ENCODE results near the gene DTHD1.
A peak's percentile ranks its signal among the peaks of the same experiment; 100 is the strongest.

Gene DTHD1

DNA sequence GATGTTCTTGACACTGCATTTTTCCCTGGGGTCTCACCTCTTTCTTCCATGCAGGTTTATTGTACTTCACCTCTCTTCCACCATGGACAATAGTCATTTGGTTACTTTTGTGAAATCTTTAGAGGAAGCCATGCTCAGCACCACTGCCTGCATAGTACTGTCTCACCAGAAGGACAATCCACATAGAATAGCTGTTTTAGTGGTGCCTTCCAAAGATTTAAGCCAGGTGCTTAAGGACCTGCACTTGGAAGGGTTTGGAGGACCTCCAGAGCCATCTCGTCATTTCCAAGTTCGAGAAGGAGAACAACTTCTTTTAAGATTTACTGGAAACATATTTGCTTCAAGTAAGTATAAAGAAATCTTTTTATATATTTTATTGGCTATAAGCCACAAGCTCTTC, 26.7 kb downstream of the DTHD1 start:
- DNase-seq, result no peak
- intact Hi-C loops (cut with DNase I), result no loop called here

DNA sequence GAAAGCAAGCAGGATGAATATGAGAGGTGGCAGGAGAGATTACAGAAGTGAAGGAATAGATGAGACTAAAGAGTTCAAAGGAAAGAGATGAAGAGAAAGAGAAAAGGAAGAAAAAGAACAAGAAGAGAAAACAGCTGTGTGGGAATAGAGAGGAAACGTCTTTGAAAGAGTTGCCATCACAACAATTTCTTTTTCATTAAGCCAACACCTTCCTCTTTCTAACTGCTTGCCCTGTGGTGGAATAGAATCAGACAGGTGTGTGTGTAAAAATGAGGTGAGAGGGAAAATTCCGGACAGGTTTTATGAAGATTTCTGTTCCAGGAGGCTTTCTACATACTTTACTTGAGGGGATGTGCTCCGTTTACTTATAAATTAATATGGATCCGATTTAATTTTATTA, 28.8 kb downstream of the DTHD1 start:
- no peak for DNase-seq
- intact Hi-C loops (cut with DNase I), result no loop called here

DNA sequence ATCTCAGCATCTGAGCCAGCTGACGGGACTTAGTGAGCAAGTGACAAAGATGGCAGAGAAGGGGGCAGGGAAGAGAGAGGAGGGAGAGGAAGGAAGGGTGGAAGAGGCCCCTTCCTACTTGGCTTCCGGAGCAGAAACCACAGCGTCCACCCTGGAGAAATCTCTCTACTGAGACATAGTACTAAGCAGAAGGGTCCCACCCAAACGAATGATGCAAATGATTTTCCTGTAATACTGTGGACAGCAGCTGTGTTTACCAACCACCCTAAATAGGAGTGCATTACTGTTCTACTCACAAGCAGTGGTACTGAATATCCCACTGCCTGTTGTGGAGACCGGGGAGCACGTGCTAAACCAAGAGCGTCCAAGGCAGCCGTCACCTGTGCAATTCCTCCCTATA, 29.4 kb downstream of the DTHD1 start:
- intact Hi-C loops (cut with DNase I), result no loop called here
- peak in 13 of 42 donors; percentile 9 to 63 (median 26) for DNase-seq

- DNase-seq, result peak in 8 of 42 donors; percentile 19 to 63 (median 33)
- intact Hi-C loops (cut with DNase I), result no loop called here
Measured at GRCh38 chr4:36312511-36312910, 31.1 kb downstream of the DTHD1 start.

DNA sequence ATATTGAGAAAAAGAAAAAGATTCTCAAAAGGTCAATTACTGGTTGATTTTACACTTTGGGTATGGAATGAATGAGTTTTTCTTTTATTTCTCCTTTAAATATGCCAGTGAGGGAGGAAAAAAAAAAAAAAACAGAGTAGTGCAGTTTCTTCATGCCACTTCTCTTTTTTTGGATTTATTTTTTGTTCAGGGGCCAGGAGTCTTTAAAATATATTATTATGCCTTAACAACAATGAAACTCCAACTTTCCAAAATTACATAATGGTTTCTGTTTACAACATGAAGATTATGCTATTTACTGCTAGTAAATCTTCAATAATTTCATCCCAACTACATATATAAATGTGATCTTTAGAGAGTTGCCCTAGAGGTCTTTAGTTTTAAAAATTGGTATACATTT, 31.9 kb downstream of the DTHD1 start:
- DNase-seq, result no peak
- intact Hi-C loops (cut with DNase I), result no loop called here

- no peak for DNase-seq
- intact Hi-C loops (cut with DNase I), result no loop called here
Measured at GRCh38 chr4:36313703-36314102, 32.3 kb downstream of the DTHD1 start.

DNA sequence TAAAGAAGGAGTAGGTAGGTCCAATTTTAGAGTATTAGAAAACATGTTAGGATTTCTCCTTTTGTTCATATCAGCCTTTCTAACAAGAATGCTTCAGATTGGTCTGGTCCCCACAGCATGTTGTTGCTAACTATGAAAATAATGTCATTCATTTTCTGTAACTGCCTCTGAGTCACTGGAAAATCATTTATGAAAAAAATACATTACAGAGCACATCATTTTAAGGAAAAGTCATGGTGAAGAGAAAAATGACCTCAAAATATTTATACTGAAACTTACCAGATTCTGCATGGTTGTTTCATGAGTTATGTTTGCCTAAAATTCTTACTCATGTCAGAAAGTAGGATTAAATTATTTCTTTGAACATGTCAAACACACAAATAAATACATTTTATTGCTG, 35.2 kb downstream of the DTHD1 start:
- DNase-seq, result no peak
- intact Hi-C loops (cut with DNase I), result no loop called here

DNA sequence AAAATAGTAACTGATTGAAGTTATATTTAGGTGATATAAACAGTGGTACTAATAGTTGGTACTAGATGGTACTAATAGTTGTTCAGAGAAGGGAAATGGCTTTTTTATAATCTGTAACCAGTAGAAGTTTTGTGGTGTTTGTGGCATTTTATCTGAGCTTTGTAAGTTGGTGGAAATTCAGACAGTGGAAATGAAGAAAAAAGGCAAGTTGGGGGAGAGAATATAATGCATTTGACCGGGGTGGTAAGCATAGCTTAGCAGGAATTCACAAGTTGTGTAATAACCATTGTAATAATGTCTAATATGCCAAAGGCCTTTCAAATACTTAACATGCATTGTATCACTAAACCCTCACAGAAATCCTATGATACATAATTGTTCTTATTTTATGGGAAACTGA, 36.3 kb downstream of the DTHD1 start:
- intact Hi-C loops (cut with DNase I), result no loop called here
- no peak for DNase-seq

- intact Hi-C loops (cut with DNase I), result no loop called here
- no peak for DNase-seq
Measured at GRCh38 chr4:36320117-36320896, 38.9 kb downstream of the DTHD1 start.

DNA sequence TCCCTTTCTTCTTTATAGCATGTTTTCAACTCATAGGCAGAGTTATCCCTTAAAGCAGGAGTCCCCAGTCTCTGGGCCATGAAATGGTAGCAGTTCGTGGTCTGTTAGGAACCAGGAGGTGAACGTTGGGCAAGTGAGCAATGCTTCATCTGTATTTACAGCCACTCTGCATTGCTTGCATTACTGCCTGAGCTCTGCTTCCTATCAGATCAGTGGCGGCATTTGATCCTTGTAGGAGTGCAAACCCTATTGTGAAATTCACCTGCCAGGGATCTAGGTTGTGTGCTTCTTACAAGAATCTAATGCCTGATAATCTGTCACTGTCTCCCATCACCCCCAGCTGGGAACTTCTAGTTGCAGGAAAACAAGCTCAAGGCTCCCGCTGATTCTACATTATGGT, 39.8 kb downstream of the DTHD1 start:
- intact Hi-C loops (cut with DNase I), result no loop called here

DNA sequence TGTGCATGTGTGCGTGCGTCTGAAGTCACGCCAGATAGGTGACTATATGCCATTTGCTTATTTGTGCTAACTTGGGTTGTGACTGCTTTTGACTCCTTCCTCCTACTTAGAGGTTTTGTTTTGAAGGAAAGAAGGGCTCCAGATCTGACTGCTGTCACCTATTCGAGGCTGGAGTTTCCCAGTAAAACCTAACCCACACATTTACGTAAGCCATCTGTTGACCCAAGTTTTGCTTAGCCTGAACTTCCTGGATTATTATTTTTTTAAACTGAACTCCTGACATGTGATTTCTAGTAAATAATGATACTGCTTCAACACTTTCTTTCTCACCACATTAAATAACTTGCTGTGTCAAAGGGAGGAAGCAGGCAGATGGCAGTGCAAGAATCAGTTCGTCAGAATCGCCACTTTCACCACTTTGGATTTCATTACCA, 41.5 kb downstream of the DTHD1 start:
- DNase-seq, result no peak
- intact Hi-C loops (cut with DNase I), result no loop called here

More for the DNA sequence above, 39.8 kb downstream of the DTHD1 start:
- no peak for DNase-seq

DNA sequence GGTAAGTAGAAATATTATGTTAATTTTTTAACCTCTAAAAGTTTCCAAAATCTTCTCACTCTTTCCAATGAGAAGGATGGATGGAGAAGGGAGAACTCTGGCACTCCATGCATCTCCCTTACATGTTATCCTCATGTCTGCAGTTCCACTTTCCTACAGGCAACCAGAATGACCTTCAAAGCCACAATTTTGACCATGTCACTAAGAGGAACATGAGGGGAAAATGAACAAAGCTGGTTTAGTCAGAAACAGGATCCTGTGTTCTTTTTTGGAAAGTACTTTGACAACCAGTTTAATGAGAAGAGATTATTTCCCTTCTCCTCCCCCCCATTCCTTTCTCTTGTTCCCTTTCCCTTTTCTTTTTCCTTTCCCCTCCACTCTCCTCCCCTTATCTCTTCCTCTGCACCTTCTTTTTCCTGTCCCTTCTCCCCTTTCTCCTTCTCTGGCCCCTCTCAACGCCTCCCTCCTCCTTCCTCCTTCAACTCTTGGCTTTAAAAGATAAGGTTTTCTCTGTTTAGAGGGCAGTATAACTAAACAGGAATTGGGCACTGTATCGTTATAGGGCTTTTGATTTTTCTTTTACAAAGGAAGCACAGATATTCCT, 42.5 kb downstream of the DTHD1 start:
- DNase-seq, result no peak
- intact Hi-C loops (cut with DNase I), result no loop called here

DNA sequence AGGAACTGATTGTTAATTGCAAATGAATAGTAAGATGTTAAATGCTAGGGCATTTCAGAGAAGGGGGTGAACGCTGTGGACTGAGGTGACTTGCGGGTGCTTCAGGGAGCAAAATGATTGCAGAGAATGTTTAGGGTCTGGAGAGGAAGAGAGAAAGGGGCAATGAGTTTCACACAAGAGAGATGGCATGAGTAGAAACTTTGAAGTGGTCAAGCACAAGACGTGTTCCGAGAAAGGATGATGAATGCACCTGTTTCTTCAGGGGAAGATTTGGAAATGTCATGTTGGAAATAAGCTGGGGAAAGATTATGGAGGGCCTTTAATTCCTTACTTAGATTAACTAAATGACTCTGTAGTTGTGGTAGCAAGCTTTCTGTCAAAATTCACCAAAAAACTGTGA, 43.4 kb downstream of the DTHD1 start:
- no peak for DNase-seq
- intact Hi-C loops (cut with DNase I), result no loop called here

DNA sequence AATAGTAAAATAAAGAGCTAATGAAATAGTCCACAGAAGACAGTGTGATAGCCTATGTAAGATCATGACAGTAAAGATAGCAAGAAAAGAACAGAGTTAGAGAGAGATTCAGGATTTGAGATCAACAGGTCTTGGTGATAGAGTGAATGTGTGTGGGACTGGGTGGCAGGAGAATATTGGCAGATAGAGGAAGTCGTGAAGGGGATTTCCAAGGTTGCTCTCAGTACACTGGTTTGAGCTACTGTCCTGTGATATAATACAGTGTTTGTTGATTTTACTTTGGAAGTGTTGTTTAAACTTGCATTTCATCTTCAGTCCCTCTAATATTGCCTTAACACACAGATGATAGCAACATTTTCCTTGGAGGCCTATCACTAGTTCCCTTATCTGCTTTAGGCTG, 44.1 kb downstream of the DTHD1 start:
- intact Hi-C loops (cut with DNase I), result no loop called here
- DNase-seq, result no peak

DNA sequence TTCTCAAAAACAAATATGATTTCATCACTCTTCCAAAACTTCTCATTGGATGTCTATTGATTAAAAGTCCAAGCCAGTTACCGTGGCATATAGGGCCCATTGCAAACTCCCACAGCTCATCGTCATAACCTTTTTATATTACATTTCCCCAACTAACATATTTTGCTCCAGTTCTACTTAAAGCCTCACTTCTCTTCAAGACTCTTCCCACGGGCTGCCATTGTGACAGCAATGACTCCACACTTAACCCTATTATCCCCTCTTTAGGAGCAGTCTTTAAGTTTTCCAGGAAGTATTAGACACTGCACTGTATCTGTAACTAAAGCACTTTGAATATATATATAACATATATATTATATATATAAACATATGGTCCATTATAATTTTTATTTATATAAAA, 44.5 kb downstream of the DTHD1 start:
- no peak for DNase-seq
- intact Hi-C loops (cut with DNase I), result no loop called here

- intact Hi-C loops (cut with DNase I), result no loop called here
- DNase-seq, result no peak
Measured at GRCh38 chr4:36326476-36327029, 45.1 kb downstream of the DTHD1 start.

DNA sequence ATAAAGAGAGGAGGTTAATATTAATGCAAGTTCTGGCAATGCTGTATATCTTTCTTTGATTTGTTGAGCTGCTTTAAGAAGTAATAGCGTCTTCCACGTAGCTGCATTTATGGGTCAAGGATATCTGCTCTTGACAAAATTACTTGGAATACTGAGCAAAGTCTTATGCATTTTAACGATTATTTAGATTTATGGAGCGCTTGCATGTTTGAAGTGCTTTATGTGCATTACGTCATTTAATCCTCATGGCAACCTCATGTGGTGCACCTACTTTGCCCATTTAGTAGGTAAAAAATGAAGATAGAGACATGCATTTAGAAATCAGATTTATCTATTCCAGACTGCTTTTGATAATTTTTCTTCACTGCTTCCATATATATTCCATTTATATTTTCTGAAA, 46.0 kb downstream of the DTHD1 start:
- intact Hi-C loops (cut with DNase I), result no loop called here
- no peak for DNase-seq

DNA sequence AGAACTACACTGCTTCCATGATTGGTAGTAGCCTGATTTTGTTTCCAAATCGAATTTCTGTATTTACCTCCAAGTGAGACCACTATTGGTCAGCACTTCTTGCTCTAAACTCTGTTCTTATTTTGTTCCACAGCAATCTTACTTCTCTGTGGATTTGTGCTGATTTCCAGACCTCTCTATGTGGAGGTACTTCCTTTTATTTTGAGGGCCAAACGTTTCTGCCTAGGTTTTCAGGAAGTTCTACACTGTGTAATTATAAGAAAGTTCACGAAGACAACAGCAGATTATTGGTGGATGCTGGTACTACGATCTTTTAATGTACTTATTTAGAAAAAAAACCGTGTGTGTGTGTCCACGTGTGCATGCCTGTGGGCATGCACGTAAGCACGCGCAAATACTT, 46.7 kb downstream of the DTHD1 start:
- no peak for DNase-seq
- intact Hi-C loops (cut with DNase I), result no loop called here

- DNase-seq, result no peak
- intact Hi-C loops (cut with DNase I), result no loop called here
Measured at GRCh38 chr4:36329228-36329627, 47.8 kb downstream of the DTHD1 start.

DNA sequence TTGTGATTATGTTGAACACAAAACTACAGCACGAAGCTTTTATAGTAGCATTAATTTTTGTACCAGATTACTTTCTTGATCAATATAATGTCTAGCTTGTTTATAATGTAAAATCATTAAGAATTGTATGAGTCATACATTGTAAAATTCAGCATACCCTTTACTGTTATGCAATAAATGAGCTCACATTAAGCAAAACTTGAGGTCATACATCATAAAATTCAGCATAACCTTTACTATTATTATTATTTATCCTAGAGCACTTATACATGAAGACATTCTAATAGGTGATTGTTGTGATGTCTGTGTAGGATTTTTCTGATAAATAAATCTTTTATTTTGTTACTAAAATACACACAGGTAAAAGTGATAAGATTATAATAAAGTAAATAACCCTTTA, 49.4 kb downstream of the DTHD1 start:
- no peak for DNase-seq
- intact Hi-C loops (cut with DNase I), result no loop called here
